AG09319 (cell line): ENCODE measurements around the gene PODNL1.

Source experiments
- DNase-seq: peaks from one replicate; pipeline ENCODE4 v3.0.0-alpha.2; 2010; ENCODE audit warnings: low read depth; ENCODE audit errors: extremely low read depth
- CTCF ChIP-seq: IDR thresholded peaks from 2 replicates; pipeline ENCODE4 v1.5.1; 2011; ENCODE audit warnings: low read depth, mild to moderate bottlenecking, inconsistent platforms, low read length, moderate library complexity

PODNL1 gene

GRCh38 chr19:13906910-13907309 lies 31.3 kb downstream of the PODNL1 start:
- no peak for TF ChIP-seq CTCF

GRCh38 chr19:13906521-13906904 lies 31.7 kb downstream of the PODNL1 start:
- no peak for DNase-seq
- TF ChIP-seq CTCF = no peak

More at GRCh38 chr19:13906910-13907309, 31.3 kb downstream of the PODNL1 start:
- DNase-seq = no peak

- peak; percentile 37 for DNase-seq
- TF ChIP-seq CTCF = no peak
Observed at GRCh38 chr19:13905634-13906520, 32.3 kb downstream of the PODNL1 start, which contains the start of the genes BRME1 and CC2D1A. Gene BRME1 (minus strand): TSS chr19:13906117. CDS start chr19:13904892, 1,225 bp downstream. Gene CC2D1A (plus strand): TSS chr19:13906201. CDS start chr19:13906442, 241 bp downstream.

GRCh38 chr19:13902993-13903555 lies 35.1 kb downstream of the PODNL1 start:
- TF ChIP-seq CTCF = peak; percentile 6

GRCh38 chr19:13899912-13900584 lies 38.2 kb downstream of the PODNL1 start:
- DNase-seq = no peak
- TF ChIP-seq CTCF = no peak

More at GRCh38 chr19:13902993-13903555, 35.1 kb downstream of the PODNL1 start:
- no peak for DNase-seq

- TF ChIP-seq CTCF = no peak
- no peak for DNase-seq
Observed at GRCh38 chr19:13899393-13899792, 38.8 kb downstream of the PODNL1 start.

GRCh38 chr19:13896227-13896626 lies 42.0 kb downstream of the PODNL1 start:
- DNase-seq = no peak
- no peak for TF ChIP-seq CTCF
